Body of pancreas (tissue), 4 donors: ENCODE data around the gene TSSK2.

Experiments
- CTCF ChIP-seq, 7 experiments: fragments of 450-650 bp in 4 of 7; fragments of 200-600 bp in 3 of 7; sonication (generic) in 3 of 7; IDR thresholded peaks; one replicate each; pipeline ENCODE4 v1.5.1; 2016 to 2019; ENCODE audit warnings: antibody characterized with exemption in 7 of 7
- POLR2A ChIP-seq, 3 donors: fragments of 450-650 bp; IDR thresholded peaks; one replicate each; pipeline ENCODE4 v1.6.1; 2016; ENCODE audit warnings: antibody characterized with exemption in 3 of 3, mild to moderate bottlenecking in 2 of 3

GRCh38 chr22:19090586-19091127 lies 40.5 kb upstream of the TSSK2 start:
- TF ChIP-seq CTCF (IDR thresholded peaks at IDR 0.05) (no peak), POLR2A (IDR thresholded peaks at IDR 0.05) (no peak)
